ENCODE measurements around the gene RNF220. TPM values are rescaled to one million over a fixed set of nuclear protein-coding genes. Genes with fewer than 3 reads are reported as not detected.

The RNF220 gene
- total RNA-seq, 1 donor from 2014 or later: 47.1 TPM

DNA sequence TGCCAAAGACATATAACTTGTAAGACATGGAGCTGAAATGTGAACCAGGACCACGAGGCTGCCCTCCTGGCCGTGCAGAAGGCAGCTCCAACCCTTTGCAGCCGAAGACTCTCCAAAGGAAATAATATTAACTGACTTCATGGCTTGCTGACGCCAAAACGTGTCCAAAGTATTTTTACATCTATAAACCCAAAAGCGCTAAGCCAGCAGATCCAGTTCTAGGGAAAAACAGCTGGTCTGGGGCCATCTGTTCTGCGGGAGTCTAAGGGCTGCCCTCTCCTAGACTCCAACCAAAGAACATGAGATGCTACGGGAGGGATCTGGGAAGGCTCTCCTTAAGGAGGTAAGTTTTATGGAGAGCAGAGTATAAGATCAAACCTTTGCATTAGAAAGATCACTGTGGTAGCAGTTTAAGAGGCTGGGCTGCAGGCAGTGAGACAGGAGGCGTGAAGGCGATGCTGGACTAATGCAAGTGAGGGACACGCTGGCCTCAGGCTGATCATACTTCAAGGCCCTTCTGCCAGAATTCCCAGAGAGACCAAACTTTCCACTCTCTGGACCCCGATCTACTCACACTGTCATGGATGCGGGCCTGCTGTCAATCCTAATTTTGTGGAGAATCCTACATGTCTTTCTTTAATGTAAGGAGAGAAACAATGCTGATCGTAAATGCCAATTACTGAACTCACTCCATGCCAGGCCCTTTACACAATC is 268.1 kb downstream of the RNF220 start:
- Histone ChIP-seq H4K20me1 (ENCODE audit: insufficient read depth, low read length) (no peaks in the 10 kb centered on the region), H2AFZ (ENCODE audit: low read depth, low read length) (peak overlapping the region; percentile 88), H3K4me2 (ENCODE audit: low read length) (peak overlapping the region; percentile 91), H3K27ac (ENCODE audit: low read depth, low read length) (peak overlapping the region; percentile 87), H3K9me3 (ENCODE audit: insufficient read depth, low read depth, low read length) (no peaks in the 10 kb centered on the region), H3K36me3 (ENCODE audit: insufficient read depth, low read length) (no peaks in the 10 kb centered on the region), H3K4me1 (ENCODE audit: insufficient read depth, low read length) (peaks cover 26% of the 10 kb centered on the region), H3K79me2 (ENCODE audit: insufficient read depth, low read length) (no peaks in the 10 kb centered on the region), H3K9ac (ENCODE audit: low read length) (peak overlapping the region; percentile 82), H3K4me3 (ENCODE audit: insufficient read depth, low read depth, low read length) (peak overlapping the region; percentile 73), H3K27me3 (ENCODE audit: insufficient read depth, low read length) (no peaks in the 10 kb centered on the region)
- H3K27ac Mint-ChIP-seq (ENCODE audit: unreplicated experiment): peak overlapping the region; percentile 76
- no peaks in the 10 kb centered on the region for H3K9me3 Mint-ChIP-seq (ENCODE audit: unreplicated experiment)
- H3K4me1 Mint-ChIP-seq (ENCODE audit: low read depth, unreplicated experiment): peaks cover 23% of the 10 kb centered on the region
- no peaks in the 10 kb centered on the region for H3K36me3 Mint-ChIP-seq (ENCODE audit: low read depth, unreplicated experiment)
- no peak for TF ChIP-seq EZH2 (IDR thresholded peaks at IDR 0.05; ENCODE audit: insufficient read depth, low read length)
- TF ChIP-seq, protein P1, sequence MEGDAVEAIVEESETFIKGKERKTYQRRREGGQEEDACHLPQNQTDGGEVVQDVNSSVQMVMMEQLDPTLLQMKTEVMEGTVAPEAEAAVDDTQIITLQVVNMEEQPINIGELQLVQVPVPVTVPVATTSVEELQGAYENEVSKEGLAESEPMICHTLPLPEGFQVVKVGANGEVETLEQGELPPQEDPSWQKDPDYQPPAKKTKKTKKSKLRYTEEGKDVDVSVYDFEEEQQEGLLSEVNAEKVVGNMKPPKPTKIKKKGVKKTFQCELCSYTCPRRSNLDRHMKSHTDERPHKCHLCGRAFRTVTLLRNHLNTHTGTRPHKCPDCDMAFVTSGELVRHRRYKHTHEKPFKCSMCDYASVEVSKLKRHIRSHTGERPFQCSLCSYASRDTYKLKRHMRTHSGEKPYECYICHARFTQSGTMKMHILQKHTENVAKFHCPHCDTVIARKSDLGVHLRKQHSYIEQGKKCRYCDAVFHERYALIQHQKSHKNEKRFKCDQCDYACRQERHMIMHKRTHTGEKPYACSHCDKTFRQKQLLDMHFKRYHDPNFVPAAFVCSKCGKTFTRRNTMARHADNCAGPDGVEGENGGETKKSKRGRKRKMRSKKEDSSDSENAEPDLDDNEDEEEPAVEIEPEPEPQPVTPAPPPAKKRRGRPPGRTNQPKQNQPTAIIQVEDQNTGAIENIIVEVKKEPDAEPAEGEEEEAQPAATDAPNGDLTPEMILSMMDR (IDR thresholded peaks at IDR 0.05; ENCODE audit: insufficient read depth, low read depth, low read length): no peak
- FAIRE-seq (no peak), DNase-seq (ENCODE audit: low read depth) (no peak)
- peak overlapping the region; percentile 91 for H3K4me3 Mint-ChIP-seq (ENCODE audit: unreplicated experiment)
- H3K27me3 Mint-ChIP-seq (ENCODE audit: low read depth, unreplicated experiment): no peaks in the 10 kb centered on the region

- peak overlapping the region; percentile 88 for H2AFZ ChIP-seq (ENCODE audit: low read depth, low read length)
- no peaks in the 10 kb centered on the region for H3K36me3 ChIP-seq (ENCODE audit: insufficient read depth, low read length)
- H3K79me2 ChIP-seq (ENCODE audit: insufficient read depth, low read length): no peaks in the 10 kb centered on the region
- H3K4me2 ChIP-seq (ENCODE audit: low read length): peak overlapping the region; percentile 91
- peak overlapping the region; percentile 87 for H3K27ac ChIP-seq (ENCODE audit: low read depth, low read length)
- Mint-ChIP-seq H3K9me3 (ENCODE audit: unreplicated experiment) (no peaks in the 10 kb centered on the region), H3K4me1 (ENCODE audit: low read depth, unreplicated experiment) (peaks cover 23% of the 10 kb centered on the region), H3K27ac (ENCODE audit: unreplicated experiment) (peak overlapping the region; percentile 76), H3K4me3 (ENCODE audit: unreplicated experiment) (peak overlapping the region; percentile 91), H3K27me3 (ENCODE audit: low read depth, unreplicated experiment) (no peaks in the 10 kb centered on the region), H3K36me3 (ENCODE audit: low read depth, unreplicated experiment) (peaks cover under 1% of the 10 kb centered on the region)
- TF ChIP-seq, protein P1 (IDR thresholded peaks at IDR 0.05; ENCODE audit: insufficient read depth, low read depth, low read length): no peak
- no peak for TF ChIP-seq EZH2 (IDR thresholded peaks at IDR 0.05; ENCODE audit: insufficient read depth, low read length)
- peaks cover 26% of the 10 kb centered on the region for H3K4me1 ChIP-seq (ENCODE audit: insufficient read depth, low read length)
- H4K20me1 ChIP-seq (ENCODE audit: insufficient read depth, low read length): no peaks in the 10 kb centered on the region
- H3K27me3 ChIP-seq (ENCODE audit: insufficient read depth, low read length): no peaks in the 10 kb centered on the region
- DNase-seq (ENCODE audit: low read depth): peak; percentile 3
- H3K9me3 ChIP-seq (ENCODE audit: insufficient read depth, low read depth, low read length): no peaks in the 10 kb centered on the region
- peak overlapping the region; percentile 82 for H3K9ac ChIP-seq (ENCODE audit: low read length)
- no peak for FAIRE-seq
- peak overlapping the region; percentile 73 for H3K4me3 ChIP-seq (ENCODE audit: insufficient read depth, low read depth, low read length)
Measured at GRCh38 chr1:44673675-44674112, 268.6 kb downstream of the RNF220 start.

Measured in astrocyte (in vitro differentiated cells and primary cell).